GM19193 (cell line): ENCODE measurements around the gene SEMA3B.

Source experiments
- POLR2A ChIP-seq: IDR thresholded peaks from 4 replicates; pipeline ENCODE4 v1.6.1; 2011; ENCODE audit not compliant: insufficient read depth, insufficient read length; ENCODE audit errors: extremely low read depth

Gene SEMA3B

GRCh38 chr3:50263478-50264382, 5.2 kb upstream of the SEMA3B start:
- TF ChIP-seq POLR2A, result no peak

DNA sequence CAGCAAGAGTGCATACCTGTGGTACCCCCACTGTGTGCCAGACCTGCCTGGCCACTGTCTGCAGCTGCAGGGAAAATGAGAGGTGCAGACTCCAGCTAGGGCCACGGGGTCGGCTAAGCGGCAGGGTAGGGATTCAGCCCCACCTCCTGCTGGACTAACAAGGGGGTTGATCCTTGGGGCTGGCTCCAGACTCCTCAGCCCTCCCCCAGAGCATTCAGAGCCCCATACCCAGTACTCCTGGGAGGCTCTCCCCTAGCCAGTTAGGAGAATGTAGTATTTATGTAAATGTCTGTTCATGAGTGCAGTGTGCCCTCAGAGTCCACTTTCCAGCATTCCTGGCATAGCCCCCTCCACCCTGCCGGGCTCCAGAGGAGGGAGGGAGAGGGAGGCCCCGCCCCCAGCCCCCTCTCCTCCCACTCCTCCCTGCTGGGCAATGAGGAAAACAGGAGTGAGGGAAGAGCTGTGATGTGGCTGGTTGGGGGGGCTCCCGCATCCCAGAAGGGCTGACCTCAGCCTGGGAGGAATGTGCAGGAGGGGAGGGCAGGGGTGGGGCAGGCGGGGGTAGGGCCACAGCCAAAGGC, 4.5 kb upstream of the SEMA3B start:
- no peak for TF ChIP-seq POLR2A

- no peak for TF ChIP-seq POLR2A
Measured at GRCh38 chr3:50264964-50265485, 3.9 kb upstream of the SEMA3B start.

DNA sequence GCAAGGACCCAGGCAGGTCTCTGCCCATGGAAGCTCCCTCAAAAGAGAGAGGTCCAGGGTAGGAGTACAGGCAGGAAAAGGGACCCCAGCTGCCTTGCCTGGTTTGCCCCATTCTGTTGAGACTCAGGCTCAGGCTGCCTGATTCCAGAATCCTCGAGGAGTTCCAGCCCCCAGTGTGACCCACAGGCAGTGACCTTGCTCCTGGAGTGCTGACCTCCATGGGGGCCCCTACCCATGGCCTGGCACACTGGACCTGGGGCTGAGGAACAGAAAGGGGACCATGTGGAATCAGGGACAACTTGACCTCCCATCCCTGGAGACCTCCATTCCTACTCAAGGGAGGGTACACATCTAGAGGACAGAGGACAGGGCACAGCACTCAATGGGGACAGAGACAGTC, 3.4 kb upstream of the SEMA3B start:
- TF ChIP-seq POLR2A, result no peak

DNA sequence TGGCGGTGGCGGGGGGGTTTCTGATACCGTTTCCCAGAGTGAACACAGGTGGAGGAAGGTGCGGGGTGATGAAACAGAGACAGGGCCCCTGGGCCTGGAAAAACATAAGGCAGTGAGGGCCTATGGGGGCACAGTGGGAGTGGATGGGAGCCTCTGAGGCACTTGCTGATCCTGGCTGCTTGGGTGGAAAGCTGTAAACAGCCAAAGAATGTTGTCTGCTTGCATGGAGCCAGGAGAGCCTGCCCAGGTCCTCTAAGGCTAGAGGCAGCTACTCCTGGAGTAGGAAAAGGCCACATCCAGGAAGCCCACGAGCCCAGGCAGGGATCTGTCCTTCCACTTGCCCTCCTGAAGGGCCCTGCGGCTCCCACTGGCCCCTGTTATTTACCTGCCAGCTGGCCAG, 2.9 kb upstream of the SEMA3B start:
- no peak for TF ChIP-seq POLR2A

GRCh38 chr3:50266836-50267235, 2.1 kb upstream of the SEMA3B start:
- TF ChIP-seq POLR2A, result no peak

DNA sequence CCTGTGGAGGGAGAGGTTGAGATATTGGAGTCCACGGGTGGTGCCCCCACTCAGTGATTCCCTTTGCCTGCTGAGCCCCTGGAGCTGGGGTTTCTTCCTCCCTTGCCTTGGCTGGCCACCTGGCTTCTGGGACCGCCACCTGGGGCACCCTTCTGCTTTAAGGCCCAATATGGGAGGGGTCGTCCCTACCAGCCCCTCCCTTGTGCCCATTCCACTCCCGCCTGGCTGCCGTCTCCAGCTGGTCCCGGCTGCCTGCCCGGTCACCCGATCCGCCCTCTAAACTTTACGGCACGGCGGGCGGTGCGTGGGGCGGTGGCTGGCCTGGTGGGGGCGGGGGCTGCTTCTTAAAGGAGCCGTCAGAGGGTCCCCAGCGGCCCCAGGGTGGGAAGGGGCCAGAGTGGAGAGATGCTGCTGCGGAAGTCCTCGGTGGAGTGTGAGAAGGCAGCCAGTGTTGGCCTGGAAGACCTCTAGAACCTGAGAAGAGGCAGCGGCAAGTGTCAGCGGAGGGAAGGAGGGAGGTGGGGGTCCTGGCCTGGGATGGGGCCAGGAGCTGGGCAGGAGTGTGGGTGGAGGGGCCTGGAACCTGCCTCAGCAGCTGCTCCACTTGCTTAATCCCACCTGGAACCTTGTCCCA, 1.6 kb upstream of the SEMA3B start:
- TF ChIP-seq POLR2A, result no peak

- TF ChIP-seq POLR2A, result no peak
Measured at GRCh38 chr3:50268276-50268675, 671 bp upstream of the SEMA3B start.

DNA sequence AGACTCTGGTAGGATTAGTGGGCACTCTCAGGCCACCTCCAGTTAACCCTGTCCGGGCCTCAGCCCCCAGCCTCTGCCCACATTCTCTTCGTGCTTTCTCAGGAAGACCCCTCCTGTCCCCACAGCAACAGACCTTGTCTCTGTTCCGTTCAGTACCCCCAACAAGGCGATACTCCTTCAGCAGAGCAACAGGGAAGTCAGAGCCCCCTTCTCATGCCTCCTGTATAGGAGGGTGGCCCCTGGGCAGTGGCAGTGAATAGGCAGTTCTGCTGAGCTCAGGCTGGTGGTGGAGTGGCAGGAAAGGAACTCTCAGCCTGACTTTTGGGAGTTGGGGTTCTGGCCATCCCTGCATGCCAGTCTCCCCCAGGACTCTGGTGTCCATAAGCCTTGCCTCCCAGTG, 513 bp downstream of the SEMA3B start:
- no peak for TF ChIP-seq POLR2A

GRCh38 chr3:50269977-50270413, 1.0 kb downstream of the SEMA3B start:
- no peak for TF ChIP-seq POLR2A

- no peak for TF ChIP-seq POLR2A
Measured at GRCh38 chr3:50270422-50271224, 1.7 kb downstream of the SEMA3B start.

- TF ChIP-seq POLR2A, result no peak
Measured at GRCh38 chr3:50271314-50271936, 2.5 kb downstream of the SEMA3B start.

DNA sequence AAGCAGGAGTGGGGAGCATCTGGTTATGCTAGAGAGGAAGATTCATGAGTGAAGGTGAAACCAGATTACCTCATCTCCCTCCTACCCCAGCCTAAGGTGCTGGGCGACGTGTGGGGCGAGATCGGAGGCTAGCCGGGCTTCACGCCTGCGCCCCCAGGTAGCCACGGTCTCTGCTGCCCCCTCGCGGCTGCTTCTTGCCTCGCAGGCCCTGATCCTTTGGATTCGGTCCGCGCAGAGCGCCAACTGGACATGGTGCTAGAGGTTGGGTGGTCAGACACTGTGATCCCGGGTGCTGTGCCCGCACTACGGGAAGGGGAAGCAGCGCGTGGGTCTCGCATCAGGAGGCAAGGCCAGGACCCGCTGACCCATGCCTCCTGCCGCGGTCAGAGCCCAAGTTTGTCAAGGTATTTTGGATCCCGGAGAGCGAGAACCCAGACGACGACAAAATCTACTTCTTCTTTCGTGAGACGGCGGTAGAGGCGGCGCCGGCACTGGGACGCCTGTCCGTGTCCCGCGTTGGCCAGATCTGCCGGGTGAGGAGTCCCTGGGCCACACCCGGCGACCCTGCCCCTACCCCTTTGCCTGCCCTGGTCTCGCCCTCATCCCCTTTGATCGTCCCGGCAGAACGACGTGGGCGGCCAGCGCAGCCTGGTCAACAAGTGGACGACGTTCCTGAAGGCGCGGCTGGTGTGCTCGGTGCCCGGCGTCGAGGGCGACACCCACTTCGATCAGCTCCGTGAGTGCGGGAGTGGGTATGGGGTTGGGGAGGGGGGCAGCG, 4.2 kb downstream of the SEMA3B start:
- TF ChIP-seq POLR2A, result no peak

DNA sequence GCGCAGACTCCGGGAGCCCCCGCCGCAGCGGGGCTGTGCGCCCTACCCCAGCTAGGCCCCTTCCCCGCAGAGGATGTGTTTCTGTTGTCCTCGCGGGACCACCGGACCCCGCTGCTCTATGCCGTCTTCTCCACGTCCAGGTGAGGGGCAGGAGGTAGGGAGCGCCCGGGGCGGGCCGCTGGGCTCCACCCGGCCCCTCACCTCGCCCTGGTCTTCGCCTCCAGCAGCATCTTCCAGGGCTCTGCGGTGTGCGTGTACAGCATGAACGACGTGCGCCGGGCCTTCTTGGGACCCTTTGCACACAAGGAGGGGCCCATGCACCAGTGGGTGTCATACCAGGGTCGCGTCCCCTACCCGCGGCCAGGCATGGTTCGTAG, 4.7 kb downstream of the SEMA3B start:
- TF ChIP-seq POLR2A, result no peak

DNA sequence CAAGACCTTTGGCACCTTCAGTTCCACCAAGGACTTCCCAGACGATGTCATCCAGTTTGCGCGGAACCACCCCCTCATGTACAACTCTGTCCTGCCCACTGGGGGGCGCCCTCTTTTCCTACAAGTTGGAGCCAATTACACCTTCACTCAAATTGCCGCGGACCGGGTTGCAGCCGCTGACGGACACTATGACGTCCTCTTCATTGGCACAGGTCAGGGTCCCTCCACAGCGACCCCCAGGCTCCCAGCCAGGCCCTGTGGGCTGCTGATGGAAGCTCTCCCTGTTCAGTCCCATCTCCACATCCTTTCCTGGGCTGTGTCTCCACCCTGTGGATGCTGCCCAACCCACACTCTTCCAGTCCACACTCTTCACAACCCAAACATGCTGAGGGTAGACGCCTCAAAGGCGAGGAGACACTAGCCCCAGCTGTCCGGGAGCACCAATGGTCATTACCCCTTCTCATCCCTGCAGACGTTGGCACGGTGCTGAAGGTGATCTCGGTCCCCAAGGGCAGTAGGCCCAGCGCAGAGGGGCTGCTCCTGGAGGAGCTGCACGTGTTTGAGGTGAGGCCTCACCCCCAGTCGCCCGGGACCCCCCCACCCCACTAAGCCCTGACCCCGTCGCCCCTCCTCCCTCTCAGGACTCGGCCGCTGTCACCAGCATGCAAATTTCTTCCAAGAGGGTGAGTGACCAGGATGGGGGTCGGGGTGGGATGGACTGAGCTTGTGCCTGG, 5.6 kb downstream of the SEMA3B start:
- no peak for TF ChIP-seq POLR2A
